DOHH2 (cell line): ENCODE results near the gene CADPS2.

Source experiments
- H3F3A ChIP-seq: fragments of 200-600 bp; sonication (generic), shearing (Covaris generic); 2 replicates; pipeline ENCODE4 v1.6.0; 2016; ENCODE audit warnings: antibody characterized with exemption, mild to moderate bottlenecking; ENCODE audit not compliant: control insufficient read depth, insufficient read depth
- H3K27ac ChIP-seq: fragments of 200-600 bp; sonication (generic); 2 replicates; pipeline ENCODE4 v1.5.1; 2014; ENCODE audit warnings: low read depth, mild to moderate bottlenecking, low read length, moderate library complexity
- H3K27me3 ChIP-seq: fragments of 200-600 bp; sonication (generic); 2 replicates; pipeline ENCODE4 v1.6.1; 2014; ENCODE audit warnings: mild to moderate bottlenecking, low read length, mixed read lengths; ENCODE audit not compliant: control insufficient read depth
- H3K36me3 ChIP-seq: fragments of 200-600 bp; sonication (generic); 2 replicates; pipeline ENCODE4 v1.6.1; 2014; ENCODE audit warnings: mild to moderate bottlenecking, low read length, moderate library complexity, mixed read lengths; ENCODE audit not compliant: control insufficient read depth
- H3K4me1 ChIP-seq: fragments of 200-600 bp; sonication (generic); 2 replicates; pipeline ENCODE4 v1.6.1; 2014; ENCODE audit warnings: mild to moderate bottlenecking, low read length, mixed read lengths; ENCODE audit not compliant: control insufficient read depth
- H3K4me2 ChIP-seq: fragments of 200-600 bp; sonication (generic); 2 replicates; pipeline ENCODE4 v1.6.0; 2014; ENCODE audit warnings: mild to moderate bottlenecking, low read length, moderate library complexity
- H3K4me3 ChIP-seq: fragments of 200-600 bp; sonication (generic); 2 replicates; pipeline ENCODE4 v1.5.1; 2014; ENCODE audit warnings: mild to moderate bottlenecking, low read length, mixed read lengths
- H3K79me2 ChIP-seq: fragments of 200-600 bp; sonication (generic); 2 replicates; pipeline ENCODE4 v1.6.1; 2014; ENCODE audit warnings: mild to moderate bottlenecking, low read length, mixed read lengths; ENCODE audit not compliant: control insufficient read depth
- H3K9me2 ChIP-seq: fragments of 200-600 bp; sonication (generic); replicated peaks from 2 replicates; pipeline ENCODE4 v1.6.1; 2014; ENCODE audit warnings: mild to moderate bottlenecking, low read length, mixed read lengths; ENCODE audit not compliant: control insufficient read depth
- H3K9me3 ChIP-seq: fragments of 200-600 bp; sonication (generic); 2 replicates; pipeline ENCODE4 v1.6.1; 2014; ENCODE audit warnings: antibody characterized with exemption, low read length, mixed read lengths; ENCODE audit not compliant: control insufficient read depth, insufficient read depth
- H4K20me1 ChIP-seq: fragments of 200-600 bp; sonication (generic); 2 replicates; pipeline ENCODE4 v1.6.0; 2014; ENCODE audit warnings: low read depth, mild to moderate bottlenecking, antibody characterized with exemption, low read length, moderate library complexity; ENCODE audit not compliant: control insufficient read depth, insufficient read depth
- CTCF ChIP-seq: fragments of 200-600 bp; sonication (generic); IDR thresholded peaks from one replicate; pipeline ENCODE4 v1.5.1; 2014; ENCODE audit warnings: antibody characterized with exemption, mild to moderate bottlenecking, low read depth, low read length; ENCODE audit not compliant: poor library complexity, severe bottlenecking
- EZH2phosphoT487 ChIP-seq: fragments of 200-600 bp; sonication (generic); IDR thresholded peaks from 2 replicates; pipeline ENCODE4 v1.6.1; 2017; ENCODE audit warnings: borderline replicate concordance, mild to moderate bottlenecking, antibody characterized with exemption, low read length, moderate library complexity, mixed read lengths

CADPS2 gene

GRCh38 chr7:122901250-122901649 is 15.0 kb upstream of the CADPS2 start:
- Histone ChIP-seq H3K36me3 (no peaks in the 10 kb centered on the region), H3F3A (no peaks in the 10 kb centered on the region; the same call in 1 of the 2 replicates), H3K9me2 (no peaks in the 10 kb centered on the region), H3K27me3 (no peaks in the 10 kb centered on the region), H3K4me1 (no peaks in the 10 kb centered on the region), H3K4me2 (no peak overlapping the region), H3K79me2 (no peaks in the 10 kb centered on the region), H3K27ac (no peak overlapping the region), H4K20me1 (no peaks in the 10 kb centered on the region), H3K4me3 (no peak overlapping the region), H3K9me3 (no peaks in the 10 kb centered on the region)
- TF ChIP-seq EZH2phosphoT487 (no peak), CTCF (no peak)

GRCh38 chr7:122896509-122896908 is 10.2 kb upstream of the CADPS2 start:
- Histone ChIP-seq H3K79me2 (no peaks in the 10 kb centered on the region), H3K9me2 (no peaks in the 10 kb centered on the region), H3K4me1 (no peaks in the 10 kb centered on the region), H3K4me2 (no peak overlapping the region), H3K27ac (no peak overlapping the region), H3K27me3 (no peaks in the 10 kb centered on the region), H3K4me3 (no peak overlapping the region), H3F3A (no peaks in the 10 kb centered on the region; the same call in 1 of the 2 replicates), H3K36me3 (no peaks in the 10 kb centered on the region), H4K20me1 (no peaks in the 10 kb centered on the region), H3K9me3 (no peaks in the 10 kb centered on the region)
- TF ChIP-seq EZH2phosphoT487 (no peak), CTCF (no peak)

GRCh38 chr7:122893486-122893885 is 7.2 kb upstream of the CADPS2 start:
- Histone ChIP-seq H3F3A (no peaks in the 10 kb centered on the region; the same call in 1 of the 2 replicates), H3K36me3 (no peaks in the 10 kb centered on the region), H3K4me1 (no peaks in the 10 kb centered on the region), H3K4me2 (no peak overlapping the region), H3K79me2 (no peaks in the 10 kb centered on the region), H4K20me1 (no peaks in the 10 kb centered on the region), H3K27me3 (no peaks in the 10 kb centered on the region), H3K4me3 (no peak overlapping the region), H3K27ac (no peak overlapping the region), H3K9me2 (no peaks in the 10 kb centered on the region), H3K9me3 (no peaks in the 10 kb centered on the region)
- no peak for TF ChIP-seq EZH2phosphoT487
- TF ChIP-seq CTCF: no peak
